LNCaP clone FGC (cell line): ENCODE data around the gene SELENON.

Experiments used
- DNase-seq: peaks from one replicate; pipeline ENCODE4 v3.0.0-alpha.2; 2011; ENCODE audit warnings: low read depth
- H3K4me3 ChIP-seq: 2 replicates; pipeline ENCODE4 v1.5.1; 2011; ENCODE audit warnings: mild to moderate bottlenecking, low read depth, low read length, control low read depth
- CTCF ChIP-seq: IDR thresholded peaks from 2 replicates; pipeline ENCODE4 v1.5.1; 2012; ENCODE audit warnings: mild to moderate bottlenecking; ENCODE audit not compliant: control insufficient read depth, insufficient read depth; ENCODE audit errors: extremely low read depth

Gene SELENON

GRCh38 chr1:25757846-25758185 is 42.2 kb upstream of the SELENON start:
- DNase-seq: no peak
- H3K4me3 ChIP-seq: no peak overlapping the region
- TF ChIP-seq CTCF: no peak

GRCh38 chr1:25758466-25759070 is 41.4 kb upstream of the SELENON start:
- H3K4me3 ChIP-seq: no peak overlapping the region
- no peak for TF ChIP-seq CTCF
- DNase-seq: no peak

- no peak for DNase-seq
- no peak overlapping the region for H3K4me3 ChIP-seq
- no peak for TF ChIP-seq CTCF
Observed at GRCh38 chr1:25760122-25760719, 39.8 kb upstream of the SELENON start.

GRCh38 chr1:25760871-25761270 is 39.1 kb upstream of the SELENON start:
- H3K4me3 ChIP-seq: no peak overlapping the region
- DNase-seq: no peak
- no peak for TF ChIP-seq CTCF

GRCh38 chr1:25763493-25763892 is 36.5 kb upstream of the SELENON start:
- no peak overlapping the region for H3K4me3 ChIP-seq
- no peak for TF ChIP-seq CTCF
- DNase-seq: no peak

GRCh38 chr1:25765136-25765922 is 34.7 kb upstream of the SELENON start:
- no peak for DNase-seq
- no peak for TF ChIP-seq CTCF
- H3K4me3 ChIP-seq: no peak overlapping the region
